K562 (cell line): Measurements from ENCODE around the gene PLEKHG3. TPM values are rescaled to one million over a fixed set of nuclear protein-coding genes. Genes with fewer than 3 reads are reported as not detected.

Experiments
- CUX1 ChIP-seq: fragments of 200-800 bp; sonication (Bioruptor generic); IDR thresholded peaks from 2 replicates; pipeline ENCODE4 v1.6.1; 2016; ENCODE audit warnings: missing genetic modification characterization, missing compliant biosample characterization
- ETS2 ChIP-seq: IDR thresholded peaks from 2 replicates; pipeline ENCODE4 v1.6.1; 2016; ENCODE audit warnings: borderline replicate concordance, missing genetic modification characterization, mild to moderate bottlenecking, moderate library complexity, missing compliant biosample characterization; ENCODE audit not compliant: poor library complexity, severe bottlenecking
- FOXM1 ChIP-seq, 2 experiments: fragments of 450-650 bp in 1 of 2; sonication (generic) in 1 of 2; formaldehyde crosslinking in 1 of 2; IDR thresholded peaks; 2 replicates each; pipeline versions ENCODE4 v1.6.1 to v1.9.0; 2017 to 2022; ENCODE audit warnings: low read depth in 2 of 2, mild to moderate bottlenecking in 2 of 2, missing genetic modification reagents in 1 of 2, moderate library complexity in 1 of 2
- MEIS2 ChIP-seq: fragments of 450-650 bp; IDR thresholded peaks from 2 replicates; pipeline ENCODE4 v1.6.1; 2014; ENCODE audit warnings: mild to moderate bottlenecking; ENCODE audit not compliant: partially characterized antibody
- PREB ChIP-seq: sonication (generic); formaldehyde crosslinking; IDR thresholded peaks from 2 replicates; pipeline ENCODE4 v1.8.1; 2023; ENCODE audit warnings: mild to moderate bottlenecking, missing genetic modification reagents
- RBBP5 ChIP-seq: fragments of 200-600 bp; sonication (generic); IDR thresholded peaks from 2 replicates; pipeline ENCODE4 v1.6.1; 2012; ENCODE audit warnings: borderline replicate concordance, mild to moderate bottlenecking, low read length, control low read depth, inconsistent platforms; ENCODE audit not compliant: insufficient read depth, poor library complexity, severe bottlenecking
- SIN3A ChIP-seq, 2 experiments: fragments of 150-350 bp in 1 of 2; IDR thresholded peaks; 2 replicates each; pipeline ENCODE4 v1.6.1; 2011 to 2016; ENCODE audit warnings: borderline replicate concordance in 2 of 2, low read depth in 2 of 2, low read length in 2 of 2, mild to moderate bottlenecking in 2 of 2, moderate library complexity in 2 of 2; ENCODE audit not compliant: control insufficient read depth in 1 of 2
- SMAD2 ChIP-seq: fragments of 150-350 bp; IDR thresholded peaks from 2 replicates; pipeline ENCODE4 v1.6.1; 2014; ENCODE audit warnings: low read depth, mild to moderate bottlenecking, low read length
- YY1 ChIP-seq, 3 experiments: IDR thresholded peaks; 2 replicates each; pipeline ENCODE4 v1.6.1; 2011; ENCODE audit warnings: low read length in 2 of 3, mild to moderate bottlenecking in 2 of 3, moderate library complexity in 2 of 3, borderline replicate concordance in 1 of 3, control low read depth in 1 of 3, low read depth in 1 of 3; ENCODE audit not compliant: insufficient read depth in 3 of 3, insufficient replicate concordance in 2 of 3, control insufficient read depth in 1 of 3, insufficient read length in 1 of 3; ENCODE audit errors: extremely low read depth in 1 of 3
- ZBED1 ChIP-seq: IDR thresholded peaks from 2 replicates; pipeline ENCODE4 v1.6.1; 2014
- ZNF165 ChIP-seq: fragments of 250-450 bp; sonication (Bioruptor Pico); IDR thresholded peaks from 2 replicates; pipeline ENCODE4 v1.4.0; 2020; ENCODE audit warnings: borderline replicate concordance
- ZNF384 ChIP-seq: IDR thresholded peaks from 2 replicates; pipeline ENCODE4 v1.6.1; 2012; ENCODE audit warnings: low read depth, low read length, improper control_type of control experiment
- polyA plus RNA-seq, 8 experiments: library from polyadenylated mRNA; depleted of rRNA in 4 of 8; stranded (reverse) in 5 of 8; unstranded in 3 of 8; fragments of >200 nt; fragmentation: Nextera tagmentation in 2 of 8; fragmentation: Illumina TruSeq in 1 of 8; extraction: Ambion mirVana in 2 of 8; extraction: Trizol in 1 of 8; gene quantifications; 2 replicates each; pipeline versions ENCODE4 v1.2.1 to v1.2.3, GENCODE V29; 2011 to 2014; ENCODE audit warnings: inconsistent platforms in 1 of 8, missing spikeins in 1 of 8
- total RNA-seq, 7 experiments: library from RNA; depleted of rRNA in 6 of 7; stranded (reverse); fragments of >200 nt in 6 of 7; fragmentation: Illumina TruSeq in 2 of 7; extraction: Trizol in 2 of 7; gene quantifications; 2 replicates each; pipeline versions ENCODE4 v1.2.1 to v1.2.3, GENCODE V29; 2011 to 2021; ENCODE audit warnings: low replicate concordance in 1 of 7

PLEKHG3 gene
- total and polyA plus RNA-seq, 9 of the 15 experiments (the other 6 are each of a cell fraction or from before 2014, with no cell fraction given), result 0.04 to 0.16 TPM; not detected in 7

- TF ChIP-seq SMAD2, result no peak
- no peak for TF ChIP-seq ZNF165 (CRISPR knock-in tag)
- TF ChIP-seq ETS2 (tag), result no peak
- no peak for TF ChIP-seq YY1 (IDR thresholded peaks at IDR 0.05; ENCODE audit: borderline replicate concordance in 1 of 3, control insufficient read depth in 1 of 3, extremely low read depth in 1 of 3, insufficient read depth in 3 of 3, insufficient read length in 1 of 3, insufficient replicate concordance in 2 of 3, low read depth in 1 of 3, low read length in 2 of 3)
- peak; percentile 26 for TF ChIP-seq MEIS2
- no peak for TF ChIP-seq CUX1 (CRISPR knock-in tag)
- no peak for TF ChIP-seq RBBP5
- no peak for TF ChIP-seq FOXM1 (IDR thresholded peaks at IDR 0.05; ENCODE audit: low read depth)
- no peak for TF ChIP-seq FOXM1 (CRISPR knock-in tag; IDR thresholded peaks at IDR 0.05; ENCODE audit: low read depth)
- TF ChIP-seq ZBED1, result no peak
- no peak for TF ChIP-seq SIN3A (IDR thresholded peaks at IDR 0.05; ENCODE audit: borderline replicate concordance in 2 of 2, control insufficient read depth in 1 of 2, low read depth in 2 of 2, low read length in 2 of 2)
- no peak for TF ChIP-seq PREB
- TF ChIP-seq ZNF384, result no peak
- TF ChIP-seq, all 486 proteins: peak for 4
Observed at GRCh38 chr14:64788706-64789105, 84.5 kb downstream of the PLEKHG3 start (continued).
